NCI-H524 (cell line): ENCODE measurements around the gene TNFRSF11A.

ENCODE experiments used
- DNase-seq, 2 experiments: peaks; one replicate each; lab custom pipeline; 2025; lab: John Stamatoyannopoulos, UW

Gene TNFRSF11A

DNA sequence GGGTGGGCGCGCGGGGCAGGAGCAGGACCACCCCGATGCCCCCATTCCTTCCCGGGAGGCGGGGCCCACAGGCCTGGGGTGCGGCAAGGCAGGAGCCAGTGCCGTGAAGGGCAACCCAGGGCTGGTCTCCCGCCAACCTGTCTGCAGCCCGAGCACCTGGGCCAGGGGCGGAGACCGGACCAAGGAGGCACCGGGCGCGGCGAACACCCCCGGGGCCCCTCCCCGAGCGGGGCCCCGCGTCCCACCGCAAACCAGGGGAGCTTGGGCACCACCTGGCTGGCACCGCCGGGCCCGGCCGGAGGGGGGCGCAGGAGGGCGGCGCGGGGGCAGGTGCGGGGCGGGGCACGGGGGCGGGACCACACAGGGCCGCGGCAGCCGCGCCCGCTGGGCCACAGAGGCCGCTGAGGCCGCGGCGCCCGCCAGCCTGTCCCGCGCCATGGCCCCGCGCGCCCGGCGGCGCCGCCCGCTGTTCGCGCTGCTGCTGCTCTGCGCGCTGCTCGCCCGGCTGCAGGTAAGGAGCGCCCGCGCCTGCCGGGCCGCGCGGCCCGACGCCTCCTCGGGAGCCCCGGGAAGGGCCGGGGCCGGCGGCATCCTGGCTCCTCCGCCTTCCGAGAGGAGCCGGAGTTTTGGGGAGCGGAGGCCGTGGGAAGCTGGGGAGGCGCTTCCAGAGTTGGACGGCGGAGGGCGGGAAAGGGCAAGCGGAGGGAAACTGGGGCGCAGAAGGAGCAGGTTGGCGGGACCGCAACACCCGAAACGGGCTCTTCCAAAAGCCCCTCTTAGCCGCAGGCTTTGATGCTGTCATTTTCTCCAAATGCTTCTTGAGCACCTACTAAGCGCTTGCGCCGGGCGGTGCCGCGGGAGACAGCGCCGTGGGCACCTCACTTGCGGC is at the start of gene TNFRSF11A:
Gene TNFRSF11A, plus strand, starts transcription at position 394 of the 889 bp plus-strand sequence. Its CDS starts 43 bp downstream, at position 437.
- DNase-seq = peak; percentile 32 to 60

DNA sequence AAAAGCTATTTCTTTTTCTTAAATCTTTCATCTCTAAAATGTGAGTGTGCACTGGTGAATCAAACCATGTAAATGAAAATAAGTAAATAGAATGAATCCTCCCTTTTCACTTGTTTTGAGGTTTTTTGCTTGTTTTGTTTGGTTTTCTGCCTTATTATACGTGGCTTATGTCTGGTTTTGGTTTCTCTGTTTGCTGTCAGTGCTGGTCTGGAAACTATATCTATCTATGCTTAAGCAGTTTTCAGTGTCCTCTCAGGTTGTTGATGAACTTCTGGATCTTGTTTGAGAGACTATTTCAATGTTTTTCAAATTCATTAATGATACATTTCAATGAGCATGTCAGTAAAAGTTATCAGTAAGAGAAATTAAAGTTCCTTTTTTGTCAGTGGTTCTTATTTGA is 48.1 kb upstream of the TNFRSF11A start:
- DNase-seq = no peak

DNA sequence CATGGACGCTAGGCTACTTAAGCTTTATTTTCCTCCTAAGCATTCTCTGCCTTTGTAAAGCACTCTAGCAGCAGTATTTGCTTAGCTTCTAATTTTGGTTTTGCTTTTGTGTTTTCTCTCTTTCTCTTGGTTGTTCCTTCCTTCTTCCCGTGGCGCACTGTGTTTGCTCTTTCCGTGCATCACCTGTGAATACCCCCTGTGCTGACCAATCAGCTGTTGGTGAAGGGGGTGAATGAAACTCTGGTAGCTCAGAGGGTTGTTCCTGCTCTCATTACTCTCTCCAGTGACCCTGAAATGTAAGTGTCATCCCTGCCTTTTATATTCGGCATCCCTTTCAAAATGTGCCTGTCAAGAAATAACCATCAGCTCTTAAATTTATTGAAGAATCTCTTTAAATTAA is 45.5 kb upstream of the TNFRSF11A start:
- DNase-seq = no peak

DNA sequence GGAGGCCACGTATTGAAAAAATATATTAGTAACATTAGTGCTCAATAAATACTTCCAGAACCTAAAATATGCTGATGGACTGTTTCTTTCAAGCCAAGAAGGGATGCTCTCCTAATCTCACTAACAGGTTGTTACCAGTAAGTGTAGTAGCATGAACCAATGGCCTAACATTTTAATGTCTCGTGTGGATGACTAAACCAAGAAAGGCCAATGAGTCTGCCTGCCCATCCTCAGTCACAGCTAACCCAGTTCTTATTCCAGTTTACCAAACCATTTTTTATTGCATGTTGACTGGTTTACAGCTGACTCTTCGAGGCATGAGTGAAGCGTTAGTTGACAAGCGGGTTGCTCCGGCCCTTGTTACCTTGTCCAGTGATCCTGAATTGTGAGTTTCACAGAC is 45.1 kb upstream of the TNFRSF11A start:
- DNase-seq = no peak

DNA sequence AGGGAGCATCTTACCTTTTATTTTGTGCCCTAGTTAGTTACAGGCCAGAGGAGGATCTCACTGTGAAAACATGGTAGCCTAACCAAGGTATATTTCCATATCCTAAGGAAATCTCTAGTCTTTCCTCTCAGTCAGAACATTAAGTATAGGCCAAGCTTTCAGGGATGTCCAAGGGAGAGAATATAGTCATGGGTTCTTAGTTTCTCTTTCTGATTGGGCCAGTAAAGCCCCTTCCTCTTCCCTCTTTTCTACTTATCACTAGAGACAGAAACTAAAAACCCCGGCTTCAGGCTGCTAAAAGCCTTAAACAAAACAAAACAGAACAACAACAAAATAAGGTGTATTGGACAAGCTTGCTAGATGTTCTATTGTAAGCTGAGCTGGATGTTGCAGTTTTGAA is 44.3 kb upstream of the TNFRSF11A start:
- no peak for DNase-seq

DNA sequence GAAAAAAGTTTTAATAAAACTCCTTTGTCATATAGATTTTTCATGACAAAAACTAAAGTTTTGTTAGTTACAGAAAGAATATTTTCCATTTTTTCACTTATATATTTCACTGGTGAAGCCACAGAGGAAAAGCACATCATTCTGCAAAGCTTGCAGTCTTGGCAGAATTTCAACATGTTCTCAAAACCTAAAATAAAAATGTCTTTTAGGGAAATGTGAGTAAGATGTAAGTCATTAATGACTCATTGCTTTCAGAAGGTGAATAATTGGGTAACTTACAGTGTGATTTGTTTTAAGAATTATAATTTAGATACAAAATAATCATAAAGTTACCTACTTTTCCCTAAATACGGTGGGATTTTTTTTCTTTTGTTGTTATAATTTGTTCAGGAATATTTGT is 43.4 kb upstream of the TNFRSF11A start:
- DNase-seq = no peak

DNA sequence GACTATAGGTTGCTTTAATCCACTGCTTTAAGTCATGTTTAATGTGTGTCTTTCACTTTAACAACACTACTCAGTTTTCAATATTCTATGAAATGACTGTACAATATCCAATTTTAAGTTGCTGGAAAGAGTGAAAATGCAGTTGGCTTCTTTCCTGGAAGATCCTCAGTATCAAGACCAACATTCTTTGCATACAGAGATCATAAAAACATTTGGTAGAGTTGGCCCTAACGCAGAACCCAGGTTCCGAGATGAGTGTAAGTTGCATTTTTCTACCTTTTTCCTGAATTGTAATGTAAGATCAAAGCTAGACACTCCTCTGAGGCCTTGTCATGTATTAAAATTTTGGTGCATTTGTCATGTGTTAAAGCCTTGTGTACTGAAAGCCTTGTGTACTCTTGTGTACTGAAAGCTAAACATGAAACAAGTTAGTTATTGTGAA is 42.9 kb upstream of the TNFRSF11A start:
- no peak for DNase-seq

DNA sequence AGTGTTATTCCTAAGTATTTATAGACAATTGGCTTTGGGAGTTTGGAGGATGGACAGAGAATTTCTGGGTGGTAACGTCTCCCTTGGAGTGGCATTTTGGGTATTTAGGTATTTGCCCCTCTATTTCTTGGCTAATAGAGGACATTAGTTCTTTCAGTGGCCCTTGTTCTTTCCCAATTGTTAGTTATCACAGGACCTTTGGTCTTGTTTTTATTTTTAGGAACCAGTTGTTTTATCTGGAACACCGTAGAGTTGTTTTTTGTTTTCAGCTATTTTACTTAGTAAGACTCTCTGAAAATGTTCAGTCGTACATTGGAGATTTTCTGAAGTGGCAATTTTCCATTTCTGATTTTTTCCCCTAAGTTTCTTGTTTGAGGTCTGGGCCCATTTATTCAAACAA is 40.5 kb upstream of the TNFRSF11A start:
- DNase-seq = no peak

DNA sequence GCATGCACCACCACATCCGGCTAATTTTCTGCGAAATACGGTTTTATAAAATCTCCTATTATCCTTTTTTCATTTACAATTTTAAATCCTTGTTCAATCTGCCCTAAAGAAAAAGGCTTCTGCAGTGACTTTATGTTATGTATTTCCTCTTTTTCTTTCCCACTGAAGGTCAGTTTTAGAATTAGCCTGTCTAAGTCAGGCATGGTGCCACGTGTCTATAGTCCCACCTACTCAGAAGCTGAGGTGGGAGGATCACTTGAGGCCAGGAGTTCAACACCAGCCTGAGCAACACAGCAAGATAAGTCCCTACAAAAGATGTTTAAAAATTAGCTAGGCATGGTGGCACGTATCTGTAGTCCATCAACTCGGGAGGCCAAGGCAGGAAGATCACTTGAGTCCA is 39.8 kb upstream of the TNFRSF11A start:
- DNase-seq = no peak

DNA sequence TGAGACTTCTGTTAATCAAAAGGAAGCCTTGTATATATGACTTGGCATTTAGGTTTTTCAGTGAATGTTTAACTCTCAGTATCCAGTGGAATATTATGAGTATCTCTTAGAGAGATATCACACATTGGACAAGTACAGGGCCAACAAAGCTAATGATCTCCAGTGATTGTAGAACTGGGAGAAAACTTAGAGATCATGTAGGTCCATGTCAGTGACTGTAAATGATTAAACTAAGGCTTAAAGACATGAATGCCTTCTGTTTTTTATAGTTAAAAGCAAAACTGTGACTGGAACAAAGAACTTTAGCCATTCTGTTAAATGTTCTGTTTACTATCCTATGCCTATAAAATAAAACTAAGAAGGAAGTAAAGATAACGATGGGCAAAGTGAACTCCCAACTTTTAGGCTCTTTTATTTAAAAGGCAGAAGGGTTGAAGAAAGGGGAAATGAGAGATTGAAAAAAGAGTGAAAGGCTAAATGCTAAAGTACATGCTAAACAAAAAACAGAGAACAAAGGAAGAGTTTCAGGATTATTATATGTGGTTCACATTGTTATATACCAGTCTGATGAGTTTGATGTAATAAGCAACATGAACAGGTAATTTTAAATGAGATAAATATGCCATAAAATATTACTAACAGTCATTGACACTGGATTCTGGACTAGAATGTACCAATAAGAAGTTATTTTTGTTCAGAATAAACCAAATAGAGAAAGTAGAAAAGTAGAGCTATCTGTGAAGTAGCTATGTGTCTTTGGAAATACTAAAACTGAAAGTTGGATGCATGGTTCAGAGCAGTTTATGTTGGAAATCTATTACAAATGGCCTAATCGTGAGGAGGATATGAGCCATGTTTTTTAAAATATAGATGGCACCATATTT is 37.1 kb upstream of the TNFRSF11A start:
- DNase-seq = no peak

DNA sequence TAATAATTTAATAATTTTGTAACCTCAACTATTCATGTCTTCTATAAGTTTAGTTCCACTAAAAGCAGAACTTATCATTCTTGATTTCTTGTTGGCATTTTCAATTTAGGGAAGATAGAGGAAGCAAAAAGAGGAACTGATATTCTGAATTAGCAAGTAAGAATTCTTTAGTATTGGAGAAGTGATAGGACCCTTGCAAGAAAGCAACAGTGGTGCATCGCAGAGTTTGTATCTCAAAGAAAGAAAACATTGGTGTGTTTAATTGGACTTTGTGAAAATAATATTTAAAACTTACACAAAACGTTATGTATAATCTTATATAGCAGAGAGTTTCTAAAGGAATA is 36.5 kb upstream of the TNFRSF11A start:
- no peak for DNase-seq

DNA sequence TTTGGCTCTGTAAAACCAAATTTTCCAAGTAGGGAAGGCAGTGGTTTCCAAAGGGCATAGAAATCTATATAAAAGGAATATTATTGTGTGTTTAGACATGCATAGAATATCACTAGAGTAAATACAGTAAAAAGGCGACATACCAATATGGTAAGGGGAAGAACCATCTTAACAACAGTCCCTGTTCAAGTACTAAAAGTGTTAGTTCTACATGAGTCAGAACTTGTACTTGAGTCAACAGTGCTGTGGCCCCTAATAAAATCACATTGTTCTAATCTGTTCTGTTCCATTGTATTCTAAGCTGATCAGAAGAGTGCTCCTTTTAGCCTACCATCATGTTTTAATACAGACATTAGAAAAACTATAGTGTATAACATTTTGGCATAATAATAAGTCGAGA is 36.1 kb upstream of the TNFRSF11A start:
- DNase-seq = no peak

DNA sequence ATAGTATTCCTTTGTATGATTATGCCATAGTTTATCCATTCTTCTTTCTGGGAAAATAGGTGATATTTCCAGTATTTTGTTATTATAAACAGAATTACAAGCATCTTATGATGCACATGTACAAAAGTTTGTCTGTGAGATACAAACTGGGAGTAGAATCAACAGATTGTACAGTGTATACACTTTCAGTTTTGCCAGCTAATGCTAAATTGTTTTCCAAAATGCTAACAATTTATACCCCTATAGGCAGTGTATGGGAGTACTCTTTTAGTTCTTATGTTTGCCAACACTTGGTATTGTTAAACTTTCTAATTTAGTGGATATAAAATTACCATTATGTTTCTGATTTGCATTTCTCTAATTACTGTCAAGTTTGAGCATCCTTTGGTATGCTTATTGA is 31.0 kb upstream of the TNFRSF11A start:
- DNase-seq = no peak

DNA sequence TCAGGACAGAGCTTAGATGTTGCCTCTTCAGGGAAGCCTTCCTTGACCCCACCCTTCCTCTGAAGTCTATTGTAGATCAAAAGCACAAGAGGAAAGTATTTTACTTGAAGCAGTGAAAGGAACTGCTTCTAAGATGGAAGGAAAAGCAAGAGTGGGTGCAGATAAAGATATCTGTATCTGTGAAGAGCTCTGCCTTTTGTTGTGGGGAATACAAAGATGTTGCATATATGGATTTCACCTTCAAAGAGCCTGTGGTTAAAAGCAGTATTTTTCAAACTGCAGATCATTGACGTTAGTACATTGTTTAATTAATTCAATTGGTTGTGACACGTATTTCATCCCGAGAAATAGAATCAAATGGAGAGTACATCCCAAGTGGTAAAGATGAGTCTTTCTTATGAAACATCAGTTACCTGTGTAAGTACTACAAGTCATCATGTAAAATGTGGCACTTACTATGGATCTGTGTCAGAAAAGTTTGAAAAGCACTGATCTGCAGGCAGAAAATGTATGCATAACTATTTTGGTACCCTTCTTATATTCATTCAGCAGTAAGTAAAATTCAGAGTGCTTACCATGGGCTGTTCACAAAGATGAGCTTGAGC is 24.6 kb upstream of the TNFRSF11A start:
- no peak for DNase-seq

DNA sequence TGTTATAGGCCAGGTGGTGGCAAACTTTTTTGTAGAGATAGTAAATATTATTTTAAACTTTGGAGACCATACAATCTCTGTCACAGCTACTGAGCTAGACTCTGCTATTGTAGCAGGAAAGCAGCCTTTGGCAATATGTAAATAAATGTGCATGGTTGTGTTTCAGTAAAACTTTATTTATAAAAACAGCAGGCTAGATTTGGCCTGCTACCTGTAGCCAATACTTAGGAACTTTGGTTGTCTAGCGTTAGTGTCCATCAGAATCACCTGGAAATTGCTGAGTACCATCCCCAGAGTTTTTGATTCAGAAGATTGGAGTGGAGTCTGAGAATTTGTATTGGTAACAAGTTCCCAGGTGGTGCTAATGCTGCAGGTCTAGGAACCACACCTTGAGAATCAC is 23.8 kb upstream of the TNFRSF11A start:
- DNase-seq = no peak

DNA sequence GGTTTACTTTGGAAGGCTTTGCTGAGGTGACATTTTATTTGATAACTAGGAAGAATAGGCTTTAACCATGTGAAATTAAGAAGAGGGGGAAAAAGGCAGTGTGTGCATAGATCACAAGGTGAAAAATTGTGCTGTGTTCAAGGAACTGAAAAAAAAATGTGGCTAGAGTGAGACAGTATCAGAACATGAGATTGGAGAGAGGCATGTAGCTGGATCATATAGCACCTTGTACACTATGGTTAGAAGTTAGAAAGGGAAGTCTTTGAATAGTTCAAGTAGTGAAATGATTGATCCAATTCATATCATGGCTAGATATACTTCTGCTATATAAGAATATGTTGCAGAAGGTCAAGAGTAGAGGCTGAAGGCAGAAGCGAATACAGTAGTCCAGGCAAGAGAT is 12.3 kb upstream of the TNFRSF11A start:
- DNase-seq = no peak

DNA sequence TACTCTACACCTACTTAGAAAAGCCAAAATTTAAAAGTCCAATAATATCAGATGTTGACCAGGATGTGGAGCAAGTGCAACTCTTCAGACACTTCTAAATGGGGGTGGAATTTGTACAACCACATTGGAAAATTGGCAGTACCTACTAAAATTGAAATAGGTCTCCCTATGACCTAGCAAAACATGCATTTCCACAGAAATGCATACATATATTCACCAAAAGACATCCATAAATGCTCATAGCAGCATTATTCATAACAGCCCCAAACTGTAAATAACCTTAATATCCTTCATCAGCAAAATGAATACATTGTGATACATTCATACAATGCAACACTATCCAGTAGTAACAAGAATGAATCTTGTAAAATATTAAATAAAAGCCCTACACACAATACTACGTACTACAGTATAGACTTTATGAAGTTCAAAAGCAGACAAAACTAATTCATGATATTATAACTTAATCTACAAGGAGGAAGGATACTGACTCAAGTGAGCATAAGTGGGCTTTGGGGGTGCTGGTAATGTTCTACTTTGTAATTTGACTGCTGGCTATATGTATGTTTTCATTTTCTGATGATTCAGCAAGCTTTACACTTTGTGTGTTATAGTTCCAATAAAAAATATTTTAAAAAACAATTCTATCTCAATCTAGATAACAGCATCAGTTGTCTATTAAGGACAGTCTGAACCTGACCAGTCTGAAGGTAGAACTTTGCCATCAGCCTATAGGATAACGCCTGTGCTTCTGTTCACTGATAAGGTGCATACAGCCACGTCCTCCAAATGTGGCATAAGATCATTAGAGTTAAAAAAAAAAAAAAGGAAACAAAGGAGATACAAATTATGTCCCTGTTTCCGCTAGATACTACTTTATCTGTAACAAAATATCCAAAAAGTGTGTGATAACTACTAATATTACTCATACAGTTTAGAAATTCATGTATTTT is 6.6 kb upstream of the TNFRSF11A start:
- DNase-seq = no peak

DNA sequence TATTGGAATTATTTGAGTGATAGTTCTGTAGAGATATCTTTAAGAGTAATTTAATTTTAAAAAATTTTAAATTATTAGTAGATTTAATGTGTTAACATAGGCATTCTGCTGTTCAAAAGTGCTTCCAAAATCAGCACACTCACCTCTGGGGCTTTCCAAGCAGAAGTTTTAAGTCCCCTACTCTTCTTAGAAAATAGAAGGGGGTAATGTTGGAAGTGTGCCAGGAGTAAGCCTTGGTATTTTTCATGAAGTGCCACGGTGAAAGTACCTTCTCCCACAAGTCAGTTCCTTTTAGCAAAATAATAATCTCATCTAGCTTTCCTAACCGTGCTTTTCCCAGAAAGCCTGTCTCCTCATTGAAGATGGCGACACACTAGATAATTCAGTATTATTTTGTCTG is 3.9 kb upstream of the TNFRSF11A start:
- no peak for DNase-seq

DNA sequence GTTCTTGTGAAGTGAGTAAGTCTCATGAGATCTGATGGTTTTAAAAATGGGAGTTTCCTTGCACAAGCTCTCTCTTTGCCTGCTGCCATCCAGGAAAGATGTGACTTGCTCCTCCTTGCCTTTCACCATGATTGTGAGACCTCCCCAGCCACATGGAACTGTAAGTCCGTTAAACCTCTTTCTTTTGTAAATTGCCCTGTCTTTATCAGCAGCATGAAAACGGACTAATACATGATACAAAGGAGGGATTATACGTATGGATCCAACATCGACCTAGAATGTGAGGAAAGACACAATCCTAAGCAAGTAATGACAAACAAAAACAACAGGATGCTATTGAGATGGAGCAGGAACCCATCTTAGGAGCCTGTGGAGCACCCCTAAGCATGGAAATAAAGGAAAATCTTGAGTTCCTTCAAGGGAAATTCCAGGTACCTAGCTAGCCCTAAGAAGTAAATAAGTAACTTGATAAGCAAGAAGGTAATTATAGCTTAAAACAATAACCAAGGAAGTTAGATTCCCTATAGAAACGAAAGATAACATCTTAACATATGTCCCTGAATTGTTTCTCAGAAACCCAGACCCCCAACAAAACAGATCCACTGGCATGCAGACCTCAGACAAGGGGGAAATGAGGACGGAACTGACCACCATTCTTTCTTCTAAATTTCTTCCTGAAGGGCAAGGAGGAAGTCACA is 1.5 kb upstream of the TNFRSF11A start:
- DNase-seq = no peak

DNA sequence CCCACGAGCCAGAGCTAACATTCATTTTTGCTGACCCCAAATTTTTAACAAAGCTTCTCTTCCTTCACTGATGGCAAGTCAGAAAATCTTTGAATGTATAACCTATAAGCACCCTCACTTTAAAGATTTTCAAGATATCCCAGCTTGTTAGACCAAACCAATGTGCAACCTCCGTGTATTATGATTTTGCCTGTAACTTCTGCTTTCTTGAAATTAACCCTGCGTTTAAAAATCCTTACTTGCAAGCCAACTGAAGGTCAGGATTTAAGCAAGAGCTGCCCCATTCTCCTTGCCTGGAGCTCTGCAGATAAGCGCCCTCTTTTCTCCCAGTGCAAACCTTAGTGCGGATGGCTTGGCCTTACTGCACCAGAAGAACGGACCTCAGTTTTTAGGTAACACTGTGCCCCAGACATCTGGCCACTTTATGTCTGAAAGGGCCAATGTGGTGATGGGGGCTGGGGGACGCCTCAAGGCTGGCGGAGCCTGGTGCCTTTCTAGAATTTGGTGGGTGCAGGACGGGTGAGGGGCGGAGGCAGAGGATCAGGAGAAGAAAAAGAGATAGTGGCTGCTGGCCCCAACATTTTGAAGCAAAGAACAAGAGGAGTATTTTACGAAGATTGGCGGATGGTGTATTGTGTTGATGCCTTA is 805 bp upstream of the TNFRSF11A start:
- DNase-seq = peak in 1 of 2 experiments; percentile 18
